A673 (cell line): ENCODE data around the gene MYO18A. TPM values are rescaled to one million over a fixed set of nuclear protein-coding genes. Genes with fewer than 3 reads are reported as not detected.

Experiments
- BruUV-seq: library from RNA; stranded (reverse); fragments of 400-500 nt; replicated peaks from 2 replicates; lab custom pipeline; 2021; lab: Mats Ljungman, UMichigan
- CTCF ChIA-PET: fragments of 300-600 bp; sonication (Branson Sonifier 250); formaldehyde crosslinking; loops from one replicate; lab custom pipeline; 2022; ENCODE audit warnings: antibody characterized with exemption; lab: Charles Lee
- POLR2A ChIA-PET: fragments of 300-600 bp; sonication (Branson Sonifier 250); formaldehyde crosslinking; loops from one replicate; lab custom pipeline; 2022; ENCODE audit warnings: antibody characterized with exemption; ENCODE audit not compliant: low non-redundant PET; lab: Charles Lee
- DNase-seq: peaks from one replicate; pipeline ENCODE4 v3.0.0-alpha.2; 2015; ENCODE audit warnings: low spot score
- H3K27ac ChIP-seq: fragments of 200-600 bp; sonication (generic); 2 replicates; pipeline ENCODE4 v1.5.1; 2016; ENCODE audit warnings: mixed run types, low read depth, mild to moderate bottlenecking, mixed read lengths, antibody characterized with exemption, low read length; ENCODE audit not compliant: poor library complexity, severe bottlenecking
- H3K27me3 ChIP-seq: fragments of 200-600 bp; sonication (generic); replicated peaks from 2 replicates; pipeline ENCODE4 v1.6.1; 2017; ENCODE audit warnings: mixed run types, low read depth, mild to moderate bottlenecking, mixed read lengths, antibody characterized with exemption, low read length; ENCODE audit not compliant: insufficient read depth, poor library complexity
- H3K36me3 ChIP-seq: fragments of 200-600 bp; sonication (generic); 2 replicates; pipeline ENCODE4 v1.6.1; 2016; ENCODE audit warnings: mixed run types, mild to moderate bottlenecking, mixed read lengths, antibody characterized with exemption, low read length; ENCODE audit not compliant: insufficient read depth, poor library complexity, severe bottlenecking
- H3K4me1 ChIP-seq: fragments of 200-600 bp; sonication (generic); 2 replicates; pipeline ENCODE4 v1.6.1; 2017; ENCODE audit warnings: mixed run types, mild to moderate bottlenecking, mixed read lengths, antibody characterized with exemption, low read length; ENCODE audit not compliant: insufficient read depth, poor library complexity, severe bottlenecking
- H3K4me3 ChIP-seq: fragments of 200-600 bp; sonication (generic); 2 replicates; pipeline ENCODE4 v1.5.1; 2016; ENCODE audit warnings: low read depth, mixed run types, mild to moderate bottlenecking, mixed read lengths, low read length; ENCODE audit not compliant: poor library complexity, severe bottlenecking
- H3K9me3 ChIP-seq: fragments of 200-600 bp; sonication (generic); 2 replicates; pipeline ENCODE4 v1.6.1; 2016; ENCODE audit warnings: mixed run types, low read depth, mild to moderate bottlenecking, mixed read lengths, antibody characterized with exemption, low read length; ENCODE audit not compliant: poor library complexity, severe bottlenecking
- EZH2 ChIP-seq: fragments of 200-600 bp; sonication (generic); IDR thresholded peaks from 2 replicates; pipeline ENCODE4 v1.6.1; 2017; ENCODE audit warnings: borderline replicate concordance, low read depth, mild to moderate bottlenecking, mixed read lengths, antibody characterized with exemption, low read length; ENCODE audit not compliant: poor library complexity, severe bottlenecking
- intact Hi-C: fragments of 100-400 bp; cut with micrococcal nuclease; formaldehyde crosslinking; loops from one replicate; pipeline ENCODE4 v1.10.0; 2022; ENCODE audit not compliant: unreplicated experiment
- total RNA-seq: library from RNA; stranded (reverse); gene quantifications from 2 replicates; pipeline ENCODE4 v1.2.3, GENCODE V29; 2021
- TF ChIP-seq, protein P1 (sequence below): fragments of 300-800, 200-600 bp; sonication (generic); conservative IDR thresholded peaks from 2 replicates; pipeline ENCODE4 v1.5.1; 2017; ENCODE audit warnings: low read depth, mild to moderate bottlenecking, antibody characterized with exemption, low read length, moderate library complexity, mixed read lengths

MYO18A gene
- total RNA-seq, 1 experiment from 2014 or later = 26.6 TPM

DNA sequence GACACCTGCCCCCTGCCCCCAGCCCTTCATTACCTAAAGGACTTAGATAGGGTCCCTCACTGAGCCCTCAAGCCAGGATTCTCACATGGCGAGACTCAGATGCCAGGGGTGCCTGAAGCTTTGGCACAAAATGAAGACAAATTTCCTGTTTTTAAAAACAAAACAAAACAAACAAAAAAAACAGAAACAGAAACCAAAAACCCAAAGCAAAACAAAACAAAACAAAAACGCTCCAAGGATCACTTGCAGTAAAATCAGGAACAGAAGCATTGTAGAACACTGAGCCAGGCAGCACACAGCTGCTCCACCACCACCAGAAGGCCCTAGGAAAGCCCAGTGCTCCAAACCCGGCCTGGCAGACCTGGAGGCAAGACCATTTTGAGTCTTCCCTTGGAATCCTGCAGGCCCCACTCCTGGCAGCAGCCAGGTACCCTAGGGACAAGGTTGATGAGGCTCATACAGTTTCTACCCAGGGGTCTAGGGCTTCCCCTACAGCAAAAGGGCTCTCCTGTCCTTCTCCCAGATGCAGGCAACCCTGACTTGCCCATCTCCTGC is 20.8 kb downstream of the MYO18A start:
- Histone ChIP-seq H3K27me3 (no peaks in the 10 kb centered on the region), H3K36me3 (no peaks in the 10 kb centered on the region), H3K4me1 (peaks cover 55% of the 10 kb centered on the region), H3K4me3 (no peak overlapping the region), H3K9me3 (no peaks in the 10 kb centered on the region), H3K27ac (no peak overlapping the region)
- BruUV-seq = no TSS peak
- intact Hi-C loops = no loop called here
- POLR2A ChIA-PET = no interaction called here
- CTCF ChIA-PET = no interaction called here
- TF ChIP-seq, protein P1, sequence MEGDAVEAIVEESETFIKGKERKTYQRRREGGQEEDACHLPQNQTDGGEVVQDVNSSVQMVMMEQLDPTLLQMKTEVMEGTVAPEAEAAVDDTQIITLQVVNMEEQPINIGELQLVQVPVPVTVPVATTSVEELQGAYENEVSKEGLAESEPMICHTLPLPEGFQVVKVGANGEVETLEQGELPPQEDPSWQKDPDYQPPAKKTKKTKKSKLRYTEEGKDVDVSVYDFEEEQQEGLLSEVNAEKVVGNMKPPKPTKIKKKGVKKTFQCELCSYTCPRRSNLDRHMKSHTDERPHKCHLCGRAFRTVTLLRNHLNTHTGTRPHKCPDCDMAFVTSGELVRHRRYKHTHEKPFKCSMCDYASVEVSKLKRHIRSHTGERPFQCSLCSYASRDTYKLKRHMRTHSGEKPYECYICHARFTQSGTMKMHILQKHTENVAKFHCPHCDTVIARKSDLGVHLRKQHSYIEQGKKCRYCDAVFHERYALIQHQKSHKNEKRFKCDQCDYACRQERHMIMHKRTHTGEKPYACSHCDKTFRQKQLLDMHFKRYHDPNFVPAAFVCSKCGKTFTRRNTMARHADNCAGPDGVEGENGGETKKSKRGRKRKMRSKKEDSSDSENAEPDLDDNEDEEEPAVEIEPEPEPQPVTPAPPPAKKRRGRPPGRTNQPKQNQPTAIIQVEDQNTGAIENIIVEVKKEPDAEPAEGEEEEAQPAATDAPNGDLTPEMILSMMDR = no peak
- TF ChIP-seq EZH2 = no peak
- DNase-seq = no peak

DNA sequence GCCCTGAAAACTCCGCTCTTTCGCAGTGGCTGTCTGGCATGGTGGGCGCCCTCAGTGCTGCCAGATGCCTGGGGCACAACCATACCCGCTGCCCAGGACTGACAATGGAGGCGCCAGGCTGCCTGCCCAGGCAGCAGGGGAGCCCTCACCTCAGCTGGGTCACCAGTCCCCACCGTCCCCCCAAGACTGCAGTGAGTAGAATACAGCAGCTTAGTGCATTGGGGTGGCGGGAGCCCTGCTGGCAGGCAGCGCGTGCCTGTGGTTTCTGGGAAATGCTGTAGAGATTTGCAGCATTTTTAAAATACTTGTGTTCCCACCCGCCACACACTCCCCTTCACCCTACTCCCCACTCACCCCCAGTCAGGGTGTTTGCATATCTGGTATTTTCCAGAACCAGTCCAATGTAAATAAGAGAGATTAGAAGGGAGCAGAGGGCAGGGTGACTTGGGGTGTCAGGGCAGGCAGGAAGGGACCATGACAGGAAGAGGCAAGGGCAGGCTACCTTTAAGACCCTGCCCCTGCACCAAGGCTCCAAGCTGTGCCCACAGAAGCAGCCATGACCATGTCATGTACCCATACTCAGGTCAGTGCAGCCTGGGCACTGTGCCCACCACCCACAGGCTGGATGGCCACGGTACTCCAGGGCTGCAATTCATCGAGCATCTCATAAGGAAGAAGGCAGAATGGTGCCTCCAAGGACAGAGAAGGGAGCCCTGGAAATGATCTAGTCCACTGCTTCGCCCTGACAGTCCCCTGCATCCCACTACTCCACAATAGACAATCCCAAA is 21.5 kb downstream of the MYO18A start:
- Histone ChIP-seq H3K9me3 (no peaks in the 10 kb centered on the region), H3K4me1 (peaks cover 48% of the 10 kb centered on the region), H3K4me3 (no peak overlapping the region), H3K27me3 (no peaks in the 10 kb centered on the region), H3K27ac (peak overlapping the region; percentile 42), H3K36me3 (no peaks in the 10 kb centered on the region)
- ChIA-PET POLR2A (no interaction called here), CTCF (no interaction called here)
- no TSS peak for BruUV-seq
- no peak for TF ChIP-seq EZH2
- TF ChIP-seq, protein P1 = no peak
- DNase-seq = no peak
- intact Hi-C loops = no loop called here

DNA sequence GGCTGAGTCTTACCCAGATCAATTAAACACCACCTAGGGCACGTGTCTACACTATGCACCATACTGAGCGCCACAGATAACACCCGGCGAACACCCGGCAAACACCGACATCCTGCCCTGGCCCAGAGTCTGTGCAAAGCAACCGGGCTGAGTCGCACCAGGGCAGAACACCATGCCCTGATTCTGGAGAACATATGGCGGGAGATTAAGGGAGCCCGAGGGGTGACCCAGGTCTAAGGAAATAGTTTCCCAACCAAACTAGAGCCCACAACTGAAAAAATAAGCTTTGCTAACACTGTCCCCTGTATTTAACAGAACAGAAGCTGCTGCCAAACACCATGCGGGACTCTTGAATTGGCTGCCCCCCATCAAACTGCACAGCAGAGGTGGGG is 22.1 kb downstream of the MYO18A start:
- peak overlapping the region; percentile 42 for H3K27ac ChIP-seq
- DNase-seq = no peak
- no peak overlapping the region for H3K4me3 ChIP-seq
- intact Hi-C loops = no loop called here
- BruUV-seq = no TSS peak
- ChIA-PET CTCF (no interaction called here), POLR2A (no interaction called here)
- H3K27me3 ChIP-seq = no peaks in the 10 kb centered on the region
- H3K36me3 ChIP-seq = no peaks in the 10 kb centered on the region
- H3K9me3 ChIP-seq = no peaks in the 10 kb centered on the region
- peaks cover 42% of the 10 kb centered on the region for H3K4me1 ChIP-seq
- TF ChIP-seq, protein P1 = no peak
- TF ChIP-seq EZH2 = no peak
